Astrocyte (in vitro differentiated cells and primary cell): Measurements from ENCODE around the gene CLCF1.

Source experiments
- CTCF ChIP-seq: IDR thresholded peaks from 2 replicates; pipeline ENCODE4 v1.5.1; 2011; ENCODE audit warnings: low read depth, mild to moderate bottlenecking, inconsistent platforms, low read length, moderate library complexity; ENCODE audit not compliant: insufficient read depth
- EZH2 ChIP-seq: IDR thresholded peaks from 2 replicates; pipeline ENCODE4 v1.6.1; 2012; ENCODE audit warnings: mild to moderate bottlenecking, low read length, inconsistent platforms; ENCODE audit not compliant: insufficient read depth

- TF ChIP-seq CTCF: no peak
- no peak for TF ChIP-seq EZH2
These were observed 28.2 kb upstream of the CLCF1 start, which contains the start of gene PPP1CA for GRCh38 chr11:67401495-67402191.
